SK-N-SH (cell line): Measurements from ENCODE around the gene TICRR. TPM values are rescaled to one million over a fixed set of nuclear protein-coding genes. Genes with fewer than 3 reads are reported as not detected.

Source experiments
- CTCF ChIA-PET: fragments of 300-600, 350-600 bp; formaldehyde crosslinking; extraction: SDS; loops from one replicate; lab custom pipeline; 2021; lab: Yijun Ruan, JAX
- POLR2A ChIA-PET: fragments of 350-600 bp; sonication (Branson Sonifier 250); formaldehyde crosslinking; extraction: SDS; loops from one replicate; lab custom pipeline; 2020; ENCODE audit warnings: antibody characterized with exemption, inconsistent platforms; lab: Yijun Ruan, JAX
- DNase-seq: peaks from one replicate; pipeline ENCODE4 v3.0.0; 2012
- H2AFZ ChIP-seq: fragments of 200-600 bp; sonication (generic); 2 replicates; pipeline ENCODE4 v1.8.1; 2016; ENCODE audit warnings: antibody characterized with exemption, mild to moderate bottlenecking, low read depth
- H3F3A ChIP-seq: fragments of 200-600 bp; sonication (generic); replicated peaks from 2 replicates; pipeline ENCODE3; 2016; ENCODE audit warnings: antibody characterized with exemption, mild to moderate bottlenecking; ENCODE audit not compliant: insufficient read depth
- H3K27ac ChIP-seq, 2 experiments: fragments of 200-500 bp in 1 of 2; fragments of 200-600 bp in 1 of 2; sonication (Bioruptor generic) in 1 of 2; sonication (generic), shearing (Covaris generic) in 1 of 2; 2 replicates each; pipeline versions ENCODE4 v1.5.1 to v1.6.1; 2014 to 2016; ENCODE audit warnings: low read depth in 2 of 2, inconsistent platforms in 1 of 2, low read length in 1 of 2, mild to moderate bottlenecking in 1 of 2, mixed read lengths in 1 of 2
- H3K27me3 ChIP-seq: fragments of 200-600 bp; sonication (generic), shearing (Covaris generic); 2 replicates; pipeline ENCODE4 v1.6.1; 2016; ENCODE audit warnings: mixed run types; ENCODE audit not compliant: insufficient read depth
- H3K36me3 ChIP-seq, 2 experiments: fragments of 200-500 bp in 1 of 2; fragments of 200-600 bp in 1 of 2; sonication (Bioruptor generic) in 1 of 2; sonication (generic) in 1 of 2; replicated peaks in 1 of 2; 2 replicates each; pipeline versions ENCODE3 to v1.5.1; 2014 to 2016; ENCODE audit warnings: low read length in 1 of 2, mild to moderate bottlenecking in 1 of 2; ENCODE audit not compliant: insufficient read depth in 2 of 2, control insufficient read depth in 1 of 2
- H3K4me1 ChIP-seq, 2 experiments: fragments of 200-500 bp in 1 of 2; fragments of 200-600 bp in 1 of 2; sonication (Bioruptor generic) in 1 of 2; sonication (generic), shearing (Covaris generic) in 1 of 2; 2 replicates each; pipeline versions ENCODE4 v1.5.1 to v1.6.1; 2014 to 2016; ENCODE audit warnings: low read depth in 1 of 2, low read length in 1 of 2, mixed run types in 1 of 2; ENCODE audit not compliant: insufficient read depth in 2 of 2, control insufficient read depth in 1 of 2
- H3K4me2 ChIP-seq: fragments of 200-600 bp; sonication (generic), shearing (Covaris generic); 2 replicates; pipeline ENCODE4 v1.6.1; 2017; ENCODE audit warnings: mixed run types
- H3K4me3 ChIP-seq, 2 experiments: fragments of 200-500 bp in 1 of 2; fragments of 200-600 bp in 1 of 2; sonication (Bioruptor generic) in 1 of 2; sonication (generic), shearing (Covaris generic) in 1 of 2; 2 replicates each; pipeline versions ENCODE4 v1.5.1 to v1.8.1; 2014 to 2016; ENCODE audit warnings: low read depth in 2 of 2, inconsistent platforms in 1 of 2, low read length in 1 of 2, mild to moderate bottlenecking in 1 of 2, mixed read lengths in 1 of 2, moderate library complexity in 1 of 2
- H3K79me2 ChIP-seq: fragments of 200-600 bp; sonication (generic); 2 replicates; pipeline ENCODE4 v1.8.1; 2017; ENCODE audit warnings: mild to moderate bottlenecking; ENCODE audit not compliant: insufficient read depth
- H3K9ac ChIP-seq: fragments of 200-600 bp; sonication (generic); 2 replicates; pipeline ENCODE4 v1.6.1; 2017; ENCODE audit warnings: mixed run types
- H3K9me2 ChIP-seq: fragments of 200-600 bp; sonication (generic); 2 replicates; pipeline ENCODE4 v1.6.1; 2017; ENCODE audit warnings: mixed run types
- H3K9me3 ChIP-seq: fragments of 200-600 bp; sonication (generic); 2 replicates; pipeline ENCODE4 v1.6.1; 2017; ENCODE audit warnings: mixed run types, mild to moderate bottlenecking, moderate library complexity
- H4K20me1 ChIP-seq: fragments of 200-600 bp; sonication (generic); 2 replicates; pipeline ENCODE4 v1.6.1; 2017; ENCODE audit warnings: mild to moderate bottlenecking, mixed run types; ENCODE audit not compliant: insufficient read depth
- EP300 ChIP-seq, 2 experiments: IDR thresholded peaks; 2 replicates each; pipeline versions ENCODE4 v1.4.0 to v1.6.1; 2012; ENCODE audit warnings: borderline replicate concordance in 1 of 2, low read depth in 1 of 2, low read length in 1 of 2
- EZH2phosphoT487 ChIP-seq: fragments of 200-600 bp; sonication (generic); IDR thresholded peaks from 2 replicates; pipeline ENCODE4 v1.6.1; 2017; ENCODE audit warnings: low read depth, mixed run types, mild to moderate bottlenecking, antibody characterized with exemption, moderate library complexity, borderline replicate concordance
- FOSL2 ChIP-seq: IDR thresholded peaks from 2 replicates; pipeline ENCODE4 v1.4.0; 2012; ENCODE audit warnings: low read depth, mild to moderate bottlenecking, moderate library complexity, borderline replicate concordance
- GATA2 ChIP-seq: sonication (generic); formaldehyde crosslinking; IDR thresholded peaks from 2 replicates; pipeline ENCODE4 v1.5.0; 2020; ENCODE audit warnings: mild to moderate bottlenecking, missing genetic modification reagents
- MXI1 ChIP-seq: IDR thresholded peaks from 2 replicates; pipeline ENCODE4 v1.6.1; 2012; ENCODE audit warnings: mild to moderate bottlenecking, low read depth, low read length, improper control_type of control experiment
- NFIC ChIP-seq: IDR thresholded peaks from 2 replicates; pipeline ENCODE4 v1.4.0; 2012; ENCODE audit warnings: borderline replicate concordance
- POLR2AphosphoS5 ChIP-seq: IDR thresholded peaks from 2 replicates; pipeline ENCODE4 v1.6.1; 2012; ENCODE audit warnings: low read depth, low read length
- RFX5 ChIP-seq: IDR thresholded peaks from 2 replicates; pipeline ENCODE4 v1.6.1; 2012; ENCODE audit warnings: mild to moderate bottlenecking, improper control_type of control experiment, low read length
- SIN3A ChIP-seq: IDR thresholded peaks from 2 replicates; pipeline ENCODE4 v1.6.1; 2012; ENCODE audit warnings: low read depth, mild to moderate bottlenecking, low read length, moderate library complexity, borderline replicate concordance
- SMC3 ChIP-seq: IDR thresholded peaks from 2 replicates; pipeline ENCODE4 v1.6.1; 2012; ENCODE audit warnings: low read depth, low read length, improper control_type of control experiment
- TAF1 ChIP-seq: IDR thresholded peaks from 2 replicates; pipeline ENCODE4 v1.6.1; 2012; ENCODE audit warnings: low read depth, mild to moderate bottlenecking, low read length, moderate library complexity, borderline replicate concordance
- TCF12 ChIP-seq: IDR thresholded peaks from 2 replicates; pipeline ENCODE4 v1.4.0; 2012
- WGBS: methylation state at CpG from one replicate; pipeline ENCODE4 v1.1.6; 2017; ENCODE audit warnings: low lambda C conversion rate; 5-methylcytosine and 5-hydroxymethylcytosine counted together
- polyA plus RNA-seq, 3 experiments: library from polyadenylated mRNA; depleted of rRNA; stranded (reverse); fragments of >200 nt; gene quantifications; 2 replicates each; pipeline ENCODE4 v1.2.3, GENCODE V29; 2012
- TF ChIP-seq, protein P1 (sequence below): IDR thresholded peaks from 2 replicates; pipeline ENCODE4; 2012
- TF ChIP-seq, protein P2 (sequence below): fragments of 200-600 bp; sonication (generic); IDR thresholded peaks from 2 replicates; pipeline ENCODE4 v1.6.1; 2017; ENCODE audit warnings: antibody characterized with exemption, mild to moderate bottlenecking, moderate library complexity
- TF ChIP-seq, protein P3 (sequence below): IDR thresholded peaks from 2 replicates; pipeline ENCODE4 v1.4.0; 2012; ENCODE audit warnings: low read depth
- TF ChIP-seq, protein P4 (sequence below): IDR thresholded peaks from 2 replicates; pipeline ENCODE4 v1.4.0; 2012; ENCODE audit warnings: low read depth, borderline replicate concordance
- TF ChIP-seq, protein P5 (sequence below): IDR thresholded peaks from 2 replicates; pipeline ENCODE4 v1.4.0; 2012; ENCODE audit warnings: low read depth, borderline replicate concordance
- TF ChIP-seq, protein P6 (sequence below): fragments of 150-350 bp; IDR thresholded peaks from 2 replicates; pipeline ENCODE4 v1.6.1; 2017; ENCODE audit warnings: antibody characterized with exemption, low read length, low read depth, borderline replicate concordance

Gene TICRR
- polyA plus RNA-seq, 1 of the 3 experiments (the other 2 are of a cell fraction): 3.2 TPM

DNA sequence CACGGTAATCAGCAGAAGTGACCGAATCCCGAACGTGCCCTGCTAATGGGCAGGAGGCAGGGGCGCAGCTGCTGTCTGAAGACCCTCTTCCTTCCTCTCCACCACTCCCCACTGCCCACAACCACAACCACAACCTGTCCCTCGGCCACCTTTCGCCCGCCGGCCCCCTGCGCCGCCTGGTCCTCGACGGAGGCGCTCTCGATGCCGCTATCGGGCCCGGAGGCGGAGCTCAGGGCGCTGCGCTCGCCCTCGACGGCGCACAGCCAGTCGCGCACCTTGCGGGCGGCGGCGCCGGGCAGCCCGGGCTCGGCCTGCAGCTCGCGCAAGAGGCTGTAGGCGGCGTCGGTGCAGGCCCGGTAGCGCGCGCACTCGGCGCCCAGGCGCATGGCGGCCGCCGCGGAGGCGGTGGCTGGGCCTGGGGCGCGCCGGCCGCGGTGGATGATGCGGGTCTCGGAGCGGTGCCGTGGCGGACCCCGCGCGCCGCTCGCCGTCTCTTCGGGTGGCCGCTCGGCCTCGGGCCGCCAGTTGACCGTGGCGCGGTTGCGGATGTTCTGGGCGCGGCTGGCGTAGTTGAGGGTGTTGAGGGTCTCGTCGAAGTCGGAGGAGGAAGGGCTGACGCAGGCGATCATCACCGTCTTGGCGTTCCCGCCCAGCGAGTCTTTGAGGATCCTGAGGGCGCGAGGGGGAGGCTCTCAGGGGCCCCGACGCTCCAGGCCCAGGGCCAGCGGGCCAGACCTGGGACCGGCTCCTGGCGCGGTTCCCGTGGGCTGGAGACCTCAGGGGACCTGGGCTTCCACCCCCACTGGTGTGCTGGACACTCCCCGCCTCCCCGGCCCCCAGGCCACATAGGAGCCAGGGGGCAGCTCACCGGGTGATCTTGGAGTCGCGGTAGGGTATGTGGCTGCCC is 73.1 kb downstream of the TICRR start:
- H3K9ac ChIP-seq: no peak overlapping the region
- no peak overlapping the region for H3K4me3 ChIP-seq
- H3K27ac ChIP-seq: no peak overlapping the region
- H3K79me2 ChIP-seq: peaks cover 27% of the 10 kb centered on the region; the same call in 1 of the 2 replicates
- POLR2A ChIA-PET: no interaction called here
- no peaks in the 10 kb centered on the region for H3K9me2 ChIP-seq
- no peak overlapping the region for H2AFZ ChIP-seq
- no peak overlapping the region for H3K4me2 ChIP-seq
- CTCF ChIA-PET: interaction anchor here (0.7 to 4.4 kb wide), 15 partner anchors 9 to 206 kb away, joined by 3 to 36 read pairs (median 8); no protein-coding TSS in a partner anchor
- H4K20me1 ChIP-seq: no peaks in the 10 kb centered on the region
- H3K27me3 ChIP-seq: no peaks in the 10 kb centered on the region
- peaks cover 6 to 17% of the 10 kb centered on the region in 2 experiments for H3K36me3 ChIP-seq
- DNase-seq: no peak
- H3K9me3 ChIP-seq: no peaks in the 10 kb centered on the region
- peaks cover 0 to 2% of the 10 kb centered on the region in 2 experiments; a peak in 1 of 4 replicates for H3K4me1 ChIP-seq
- 97% methylated on average over 70 of the region's 102 CpGs for WGBS
- TF ChIP-seq, protein P1, sequence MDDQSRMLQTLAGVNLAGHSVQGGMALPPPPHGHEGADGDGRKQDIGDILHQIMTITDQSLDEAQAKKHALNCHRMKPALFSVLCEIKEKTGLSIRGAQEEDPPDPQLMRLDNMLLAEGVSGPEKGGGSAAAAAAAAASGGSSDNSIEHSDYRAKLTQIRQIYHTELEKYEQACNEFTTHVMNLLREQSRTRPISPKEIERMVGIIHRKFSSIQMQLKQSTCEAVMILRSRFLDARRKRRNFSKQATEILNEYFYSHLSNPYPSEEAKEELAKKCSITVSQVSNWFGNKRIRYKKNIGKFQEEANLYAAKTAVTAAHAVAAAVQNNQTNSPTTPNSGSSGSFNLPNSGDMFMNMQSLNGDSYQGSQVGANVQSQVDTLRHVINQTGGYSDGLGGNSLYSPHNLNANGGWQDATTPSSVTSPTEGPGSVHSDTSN: no peak
- TF ChIP-seq, protein P2, sequence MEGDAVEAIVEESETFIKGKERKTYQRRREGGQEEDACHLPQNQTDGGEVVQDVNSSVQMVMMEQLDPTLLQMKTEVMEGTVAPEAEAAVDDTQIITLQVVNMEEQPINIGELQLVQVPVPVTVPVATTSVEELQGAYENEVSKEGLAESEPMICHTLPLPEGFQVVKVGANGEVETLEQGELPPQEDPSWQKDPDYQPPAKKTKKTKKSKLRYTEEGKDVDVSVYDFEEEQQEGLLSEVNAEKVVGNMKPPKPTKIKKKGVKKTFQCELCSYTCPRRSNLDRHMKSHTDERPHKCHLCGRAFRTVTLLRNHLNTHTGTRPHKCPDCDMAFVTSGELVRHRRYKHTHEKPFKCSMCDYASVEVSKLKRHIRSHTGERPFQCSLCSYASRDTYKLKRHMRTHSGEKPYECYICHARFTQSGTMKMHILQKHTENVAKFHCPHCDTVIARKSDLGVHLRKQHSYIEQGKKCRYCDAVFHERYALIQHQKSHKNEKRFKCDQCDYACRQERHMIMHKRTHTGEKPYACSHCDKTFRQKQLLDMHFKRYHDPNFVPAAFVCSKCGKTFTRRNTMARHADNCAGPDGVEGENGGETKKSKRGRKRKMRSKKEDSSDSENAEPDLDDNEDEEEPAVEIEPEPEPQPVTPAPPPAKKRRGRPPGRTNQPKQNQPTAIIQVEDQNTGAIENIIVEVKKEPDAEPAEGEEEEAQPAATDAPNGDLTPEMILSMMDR: no peak
- TF ChIP-seq GATA2 (CRISPR knock-in tag) (no peak), MXI1 (no peak), POLR2AphosphoS5 (no peak), EP300 (IDR thresholded peaks at IDR 0.05; ENCODE audit: borderline replicate concordance in 1 of 2, low read depth in 1 of 2, low read length in 1 of 2) (no peak), NFIC (no peak), FOSL2 (no peak), RFX5 (no peak), TCF12 (no peak), EZH2phosphoT487 (no peak), TAF1 (no peak), SMC3 (no peak), SIN3A (no peak)
- TF ChIP-seq, protein P3, sequence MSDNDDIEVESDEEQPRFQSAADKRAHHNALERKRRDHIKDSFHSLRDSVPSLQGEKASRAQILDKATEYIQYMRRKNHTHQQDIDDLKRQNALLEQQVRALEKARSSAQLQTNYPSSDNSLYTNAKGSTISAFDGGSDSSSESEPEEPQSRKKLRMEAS: no peak
- TF ChIP-seq, protein P4, sequence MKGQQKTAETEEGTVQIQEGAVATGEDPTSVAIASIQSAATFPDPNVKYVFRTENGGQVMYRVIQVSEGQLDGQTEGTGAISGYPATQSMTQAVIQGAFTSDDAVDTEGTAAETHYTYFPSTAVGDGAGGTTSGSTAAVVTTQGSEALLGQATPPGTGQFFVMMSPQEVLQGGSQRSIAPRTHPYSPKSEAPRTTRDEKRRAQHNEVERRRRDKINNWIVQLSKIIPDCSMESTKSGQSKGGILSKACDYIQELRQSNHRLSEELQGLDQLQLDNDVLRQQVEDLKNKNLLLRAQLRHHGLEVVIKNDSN: no peak
- TF ChIP-seq, protein P5, sequence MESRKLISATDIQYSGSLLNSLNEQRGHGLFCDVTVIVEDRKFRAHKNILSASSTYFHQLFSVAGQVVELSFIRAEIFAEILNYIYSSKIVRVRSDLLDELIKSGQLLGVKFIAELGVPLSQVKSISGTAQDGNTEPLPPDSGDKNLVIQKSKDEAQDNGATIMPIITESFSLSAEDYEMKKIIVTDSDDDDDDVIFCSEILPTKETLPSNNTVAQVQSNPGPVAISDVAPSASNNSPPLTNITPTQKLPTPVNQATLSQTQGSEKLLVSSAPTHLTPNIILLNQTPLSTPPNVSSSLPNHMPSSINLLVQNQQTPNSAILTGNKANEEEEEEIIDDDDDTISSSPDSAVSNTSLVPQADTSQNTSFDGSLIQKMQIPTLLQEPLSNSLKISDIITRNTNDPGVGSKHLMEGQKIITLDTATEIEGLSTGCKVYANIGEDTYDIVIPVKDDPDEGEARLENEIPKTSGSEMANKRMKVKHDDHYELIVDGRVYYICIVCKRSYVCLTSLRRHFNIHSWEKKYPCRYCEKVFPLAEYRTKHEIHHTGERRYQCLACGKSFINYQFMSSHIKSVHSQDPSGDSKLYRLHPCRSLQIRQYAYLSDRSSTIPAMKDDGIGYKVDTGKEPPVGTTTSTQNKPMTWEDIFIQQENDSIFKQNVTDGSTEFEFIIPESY: no peak
- TF ChIP-seq, protein P6, sequence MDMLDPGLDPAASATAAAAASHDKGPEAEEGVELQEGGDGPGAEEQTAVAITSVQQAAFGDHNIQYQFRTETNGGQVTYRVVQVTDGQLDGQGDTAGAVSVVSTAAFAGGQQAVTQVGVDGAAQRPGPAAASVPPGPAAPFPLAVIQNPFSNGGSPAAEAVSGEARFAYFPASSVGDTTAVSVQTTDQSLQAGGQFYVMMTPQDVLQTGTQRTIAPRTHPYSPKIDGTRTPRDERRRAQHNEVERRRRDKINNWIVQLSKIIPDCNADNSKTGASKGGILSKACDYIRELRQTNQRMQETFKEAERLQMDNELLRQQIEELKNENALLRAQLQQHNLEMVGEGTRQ: no peak
- TF ChIP-seq, all 33 proteins: peak for 0
- H3F3A ChIP-seq: no peaks in the 10 kb centered on the region
